HG02852 (cell line): ENCODE results near the gene SLAMF6.
"Not testable (repeated sequence)": the region's sequence is repeated elsewhere in the genome, so short reads cannot be mapped to it uniquely, and the experiment has no call there.

ENCODE experiments used
- ATAC-seq: cut with Tn5 transposase; IDR thresholded peaks from one replicate; pipeline ENCODE4 v1.9.1; 2021; ENCODE audit warnings: mild to moderate bottlenecking, moderate library complexity; ENCODE audit not compliant: unreplicated experiment

Gene SLAMF6

DNA sequence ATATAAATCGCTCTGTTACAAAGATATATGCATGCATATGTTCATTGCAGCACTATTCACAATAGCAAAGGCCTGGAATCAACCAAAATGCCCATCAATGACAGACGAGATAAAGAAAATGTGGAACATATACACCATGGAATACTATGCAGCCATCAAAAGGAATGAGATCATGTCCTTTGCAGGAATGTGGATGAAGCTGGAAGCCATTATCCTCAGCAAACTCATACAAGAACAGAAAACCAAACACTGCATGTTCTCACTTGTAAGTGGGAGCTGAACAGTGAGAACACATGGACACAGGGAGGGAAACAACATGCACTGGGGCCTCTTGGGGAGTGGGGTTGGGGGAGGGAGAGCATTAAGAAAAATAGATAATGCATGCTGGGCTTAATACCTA lies 5.5 kb downstream of the SLAMF6 start:
- ATAC-seq = not testable (repeated sequence)

DNA sequence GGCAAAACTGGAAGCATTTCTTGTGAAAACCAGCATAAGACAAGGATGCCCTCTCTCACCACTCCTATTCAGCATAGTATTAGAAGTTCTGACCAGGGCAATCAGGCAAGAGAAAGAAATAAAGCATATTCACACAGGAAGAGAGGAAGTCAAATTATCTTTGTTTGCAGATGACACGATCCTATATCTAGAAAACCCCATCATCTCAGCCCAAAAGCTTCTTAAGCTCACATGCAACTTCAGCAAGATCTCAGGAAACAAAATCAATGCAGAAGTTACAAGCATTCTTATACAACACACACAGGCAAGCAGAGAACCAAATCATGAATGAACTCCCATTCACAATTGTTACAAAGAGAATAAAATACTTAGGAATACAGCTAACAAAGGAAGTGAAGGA lies 7.1 kb downstream of the SLAMF6 start:
- not testable (repeated sequence) for ATAC-seq

DNA sequence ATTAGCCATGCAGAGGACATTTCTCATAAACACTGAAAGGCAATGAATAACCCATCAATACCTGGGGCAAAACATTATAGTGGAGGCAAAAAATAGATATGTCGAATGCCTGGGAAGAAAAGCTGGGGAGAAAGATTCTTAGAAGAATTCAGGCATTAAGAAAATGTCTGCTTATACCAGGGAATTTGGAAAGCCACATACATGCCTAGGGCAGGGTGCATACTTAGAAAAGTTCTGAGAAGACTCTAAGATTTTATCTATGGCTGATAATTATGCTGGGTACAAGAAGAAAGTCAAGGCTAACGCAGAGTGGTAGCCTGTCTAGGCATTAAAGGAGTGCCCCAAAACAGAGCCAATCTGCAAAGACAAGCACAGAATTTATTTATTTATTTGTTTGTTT lies 18.4 kb downstream of the SLAMF6 start:
- ATAC-seq = no peak

DNA sequence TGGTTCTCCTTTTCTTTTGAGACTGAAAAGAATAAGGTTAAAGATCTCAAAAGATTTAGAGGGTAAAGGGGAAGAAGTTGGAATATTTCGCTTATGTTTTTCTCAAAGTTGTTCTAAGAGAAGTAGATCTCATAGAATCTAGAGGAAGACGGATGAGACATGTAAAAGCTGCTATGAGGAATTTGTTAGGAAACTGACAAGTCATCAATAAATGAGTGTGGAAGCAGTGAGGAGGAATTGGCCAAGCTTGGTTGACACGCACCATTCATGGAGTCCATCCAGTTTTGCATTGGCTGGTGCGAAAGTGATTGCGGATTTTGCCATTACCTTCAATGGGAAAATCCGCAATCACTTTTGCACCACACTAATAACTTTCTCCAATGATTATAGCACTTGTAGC lies 20.0 kb downstream of the SLAMF6 start:
- no peak for ATAC-seq

DNA sequence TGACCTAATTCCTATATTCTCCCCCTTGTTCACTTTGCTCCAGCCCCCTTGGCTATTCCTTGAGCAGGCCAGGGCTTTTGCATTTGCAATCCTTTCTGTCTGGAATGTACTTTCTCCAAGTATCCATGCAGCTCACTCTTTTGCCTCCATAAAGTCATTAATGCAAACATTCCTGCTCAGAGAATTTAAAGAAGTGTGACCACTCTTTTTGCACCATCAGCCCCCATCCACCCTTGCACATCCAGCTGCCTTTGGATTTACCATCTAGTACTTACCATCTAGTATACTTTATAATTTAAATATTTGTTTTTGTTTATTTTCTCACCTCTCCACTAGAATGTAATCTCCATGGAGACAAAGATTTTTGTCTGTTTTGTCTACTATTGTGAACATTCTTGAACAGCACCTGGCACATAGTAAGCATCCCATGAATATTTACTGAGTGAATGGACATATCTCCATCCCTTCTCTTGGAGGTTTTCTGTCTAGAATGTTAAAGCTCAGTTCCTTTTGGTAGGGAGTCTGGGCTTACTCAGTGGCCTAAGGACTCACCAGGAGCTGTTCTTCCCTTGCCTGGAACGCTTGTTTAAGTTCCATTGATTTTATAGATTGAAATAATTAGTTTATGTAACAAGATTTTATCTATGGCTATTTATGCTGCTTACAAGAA lies 22.6 kb downstream of the SLAMF6 start:
- no peak for ATAC-seq

DNA sequence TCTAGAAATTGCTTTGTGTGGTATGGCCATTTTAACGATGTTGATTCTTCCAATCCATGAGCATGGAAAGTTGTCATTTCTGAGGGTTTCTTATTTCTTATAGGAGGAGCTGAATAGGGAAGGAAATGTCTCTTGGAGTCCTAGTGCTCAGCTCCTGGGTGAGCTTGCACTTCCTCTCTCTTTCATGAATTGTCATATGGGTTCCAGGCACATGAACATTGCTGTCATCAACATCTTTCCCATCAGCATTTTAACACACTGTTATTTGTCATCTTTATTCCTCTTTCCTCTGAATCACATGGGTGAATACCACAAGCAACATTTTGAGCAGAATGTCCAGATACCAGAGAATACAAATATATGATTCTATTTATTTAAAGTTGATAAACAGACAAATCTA lies 23.4 kb downstream of the SLAMF6 start:
- ATAC-seq = no peak

DNA sequence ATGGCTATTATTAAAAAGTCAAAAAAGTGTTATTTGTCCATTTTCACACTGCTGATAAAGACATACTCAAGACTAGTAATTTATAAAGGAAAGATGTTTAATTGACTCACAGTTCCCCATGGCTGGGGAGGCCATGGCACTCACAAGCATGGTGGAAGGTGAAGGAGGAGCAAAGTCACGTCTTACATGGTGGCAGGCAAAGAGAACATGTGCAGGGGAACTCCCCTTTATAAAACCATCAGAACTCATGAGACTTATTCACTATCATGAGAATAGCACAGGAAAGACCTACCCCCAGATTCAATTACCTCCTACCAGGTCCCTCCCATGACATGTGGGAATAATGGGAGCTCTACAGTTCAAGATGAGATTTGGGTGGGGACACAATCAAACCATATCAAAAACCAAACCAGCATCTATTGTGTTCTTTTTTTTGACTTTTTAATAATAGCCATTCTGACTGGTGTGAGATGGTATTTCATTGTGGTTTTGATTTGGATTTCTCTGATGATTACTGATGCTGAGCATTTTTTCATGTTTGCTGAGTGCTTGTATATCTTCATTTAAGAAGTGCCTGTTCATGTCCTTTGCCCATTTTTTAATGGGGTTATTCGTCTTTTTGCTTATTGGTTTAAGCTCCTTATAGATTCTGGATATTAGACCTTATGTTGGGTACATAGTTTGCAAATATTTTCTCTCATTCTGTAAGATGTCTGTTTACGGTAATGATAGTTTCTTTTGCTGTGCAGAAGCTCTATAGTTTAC lies 24.6 kb downstream of the SLAMF6 start:
- not testable (repeated sequence) for ATAC-seq

DNA sequence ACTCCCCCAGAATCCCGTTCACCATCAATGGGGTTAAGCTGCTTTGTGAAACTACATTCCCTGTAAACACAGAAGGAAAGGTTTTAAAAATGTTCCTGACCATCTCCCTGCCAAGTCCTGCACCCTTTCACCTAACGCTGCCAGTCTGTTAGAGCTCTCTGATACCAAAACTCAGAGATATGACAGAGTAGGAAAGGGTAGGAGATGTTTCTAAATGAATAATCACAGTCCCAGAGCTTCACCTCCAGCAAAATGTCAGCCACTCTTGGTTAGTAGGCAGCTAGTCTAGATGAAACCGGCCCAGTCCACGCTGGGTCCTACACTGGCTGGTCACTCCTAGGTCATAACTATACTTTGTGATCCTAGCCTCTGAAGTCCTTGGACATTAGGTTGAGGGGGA lies 26.7 kb downstream of the SLAMF6 start:
- no peak for ATAC-seq

DNA sequence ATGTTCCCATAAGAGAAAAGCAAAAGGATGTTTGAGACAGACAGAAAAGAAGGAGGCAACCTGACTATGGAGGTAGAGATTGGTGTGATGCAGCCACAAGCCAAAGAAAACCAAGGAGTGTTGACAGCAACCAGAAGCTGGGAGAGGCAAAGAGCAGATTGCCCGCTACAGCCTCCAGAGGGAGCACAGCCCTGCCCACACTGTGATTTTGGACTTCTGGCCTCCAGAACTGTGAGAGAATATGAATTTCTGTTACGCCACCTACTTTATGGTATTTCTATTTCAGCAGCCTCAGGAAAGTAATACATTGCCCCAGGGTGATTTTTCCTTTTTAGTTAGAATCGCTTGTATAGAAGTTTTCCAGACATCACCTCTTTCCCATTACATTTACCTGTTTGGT lies 28.4 kb downstream of the SLAMF6 start:
- no peak for ATAC-seq

DNA sequence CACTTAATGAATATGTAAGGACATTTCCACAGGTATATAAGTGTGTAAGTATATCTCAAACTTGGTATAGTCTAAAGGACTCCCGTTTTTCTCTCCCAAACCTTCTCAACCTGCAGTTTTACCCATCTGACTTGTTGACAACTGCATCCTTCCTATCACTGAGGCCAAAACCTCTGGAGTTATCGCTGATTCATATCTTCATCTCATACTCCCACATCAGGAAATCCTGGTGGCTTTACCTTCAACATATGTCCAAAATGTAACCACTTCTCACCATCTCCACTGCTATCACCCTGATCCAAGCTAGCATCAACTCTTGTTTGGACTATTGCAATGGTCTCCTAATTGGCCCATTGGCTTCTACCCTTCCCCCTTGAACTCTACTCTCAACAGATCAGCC lies 30.4 kb downstream of the SLAMF6 start:
- ATAC-seq = no peak

DNA sequence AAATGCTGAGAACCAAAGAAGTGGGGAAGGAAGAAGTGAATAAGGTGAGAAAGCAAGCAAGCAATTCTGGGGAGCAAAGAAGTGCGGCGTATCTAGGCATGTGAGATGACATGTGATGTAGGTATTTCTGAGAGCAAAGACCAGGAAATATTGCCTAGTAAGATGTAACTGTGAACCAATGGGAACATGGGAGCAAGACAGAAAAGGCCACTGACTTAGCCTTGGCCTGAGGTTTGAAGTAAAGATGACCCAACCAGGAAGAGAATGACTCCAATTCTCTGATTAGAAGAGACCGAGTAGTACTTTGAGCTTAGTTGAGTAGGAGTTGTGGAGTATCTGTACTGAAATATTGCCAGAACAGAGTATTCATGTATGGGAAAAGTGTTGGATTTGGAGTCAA lies 31.1 kb downstream of the SLAMF6 start:
- no peak for ATAC-seq

DNA sequence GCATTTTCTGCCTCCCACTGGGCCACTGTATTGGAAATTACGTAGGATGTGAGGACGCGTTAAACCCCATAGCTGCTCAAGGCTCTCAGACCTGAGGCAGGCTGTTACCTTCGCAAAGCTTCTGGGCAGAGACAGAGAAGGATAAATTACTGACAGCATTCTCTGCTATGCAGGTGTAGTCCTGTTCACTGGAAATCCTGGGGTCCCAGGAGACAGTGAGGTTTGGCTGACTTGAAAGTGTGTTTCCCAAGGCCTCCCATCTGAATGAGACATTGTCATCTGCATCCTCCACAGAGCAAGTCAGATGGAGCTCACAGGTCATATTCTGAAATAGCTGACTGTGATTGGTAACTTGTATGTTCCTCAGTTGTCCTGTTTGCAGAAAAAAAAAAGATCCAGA lies 32.0 kb downstream of the SLAMF6 start:
- no peak for ATAC-seq

DNA sequence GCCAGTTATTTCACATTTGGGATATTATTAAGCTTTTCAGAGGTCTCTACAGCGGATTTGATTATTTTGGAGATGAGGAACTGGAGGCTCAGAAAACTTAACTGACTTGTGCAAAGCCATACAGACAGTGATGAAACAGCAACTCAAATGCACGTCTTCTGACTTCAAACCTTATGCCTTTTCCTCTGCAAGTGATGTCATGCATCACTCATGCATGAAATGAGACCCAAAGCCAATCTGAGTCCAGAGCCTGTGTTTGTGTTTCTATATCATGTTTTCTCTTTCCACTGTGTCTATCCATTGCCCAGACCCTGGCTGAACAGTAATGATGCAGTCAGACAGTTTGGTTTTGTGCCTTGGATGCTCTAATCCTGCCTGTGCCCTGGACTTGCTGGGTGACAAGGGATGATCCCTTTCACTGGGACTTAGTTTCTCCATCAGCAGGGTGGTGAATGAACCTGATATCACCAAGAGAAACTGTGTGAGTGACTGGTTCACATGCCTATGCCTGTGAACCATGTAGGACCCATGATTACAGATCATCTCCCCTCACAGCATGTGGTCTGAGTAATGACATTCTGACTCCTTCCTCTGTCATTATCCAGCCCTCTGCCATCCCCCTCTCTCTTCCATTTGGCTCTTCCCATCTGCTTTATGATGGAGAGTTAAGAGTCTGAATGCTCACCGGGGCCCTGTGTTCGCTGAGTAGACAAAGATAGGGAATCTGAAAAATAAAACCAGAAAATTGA lies 33.4 kb downstream of the SLAMF6 start:
- no peak for ATAC-seq

DNA sequence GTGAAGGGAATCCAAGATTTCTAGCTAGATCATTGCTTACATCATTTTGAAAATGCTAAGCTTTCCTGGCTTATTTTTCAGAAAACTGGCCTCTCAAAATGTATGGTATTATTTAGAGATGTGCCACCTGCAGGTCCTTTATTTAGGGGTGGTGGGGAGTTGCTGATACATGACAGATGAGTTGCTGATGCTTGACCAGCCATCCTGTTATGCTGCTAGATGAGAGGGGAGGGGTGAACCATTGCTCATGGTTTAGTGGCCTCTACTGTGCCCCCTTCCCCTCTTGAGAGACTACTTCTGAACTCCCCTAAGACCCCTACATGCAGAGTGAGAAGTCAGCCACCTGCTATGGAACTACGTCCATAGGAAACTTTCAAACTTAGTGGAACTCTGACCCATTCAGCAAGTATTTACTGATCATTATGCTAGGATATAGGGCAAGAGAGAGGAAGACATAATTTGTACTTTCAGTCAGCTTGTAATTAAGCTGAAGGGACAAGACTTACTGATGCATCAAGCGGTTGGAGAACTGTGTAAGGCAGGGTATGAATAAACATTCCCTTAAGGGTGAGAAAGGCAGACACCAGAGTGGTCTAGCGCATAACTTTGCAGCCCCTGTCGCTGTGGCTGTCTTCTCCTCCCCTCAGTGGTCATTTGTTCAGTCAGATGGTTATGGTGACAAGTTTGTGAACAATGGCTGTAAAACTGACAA lies 34.6 kb downstream of the SLAMF6 start:
- no peak for ATAC-seq

DNA sequence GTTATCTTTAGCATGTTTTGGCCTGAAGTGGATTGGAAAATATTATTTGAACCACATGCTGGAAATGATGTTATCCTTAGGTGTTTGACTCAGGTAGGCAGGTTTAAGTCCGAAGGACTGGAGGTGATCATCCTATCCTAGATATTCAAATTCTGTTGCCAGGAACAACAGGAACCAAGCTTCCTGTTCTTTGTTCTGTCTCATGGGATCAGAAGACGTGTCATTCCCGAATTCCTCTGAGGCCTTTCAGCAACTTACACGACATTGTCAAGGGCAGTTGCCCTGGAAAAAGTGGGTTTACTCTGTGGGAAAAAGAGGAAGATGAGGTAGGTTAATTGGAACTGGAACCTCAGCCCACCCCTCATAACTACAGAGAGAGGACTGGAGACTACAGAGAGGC lies 36.6 kb downstream of the SLAMF6 start:
- ATAC-seq = no peak

DNA sequence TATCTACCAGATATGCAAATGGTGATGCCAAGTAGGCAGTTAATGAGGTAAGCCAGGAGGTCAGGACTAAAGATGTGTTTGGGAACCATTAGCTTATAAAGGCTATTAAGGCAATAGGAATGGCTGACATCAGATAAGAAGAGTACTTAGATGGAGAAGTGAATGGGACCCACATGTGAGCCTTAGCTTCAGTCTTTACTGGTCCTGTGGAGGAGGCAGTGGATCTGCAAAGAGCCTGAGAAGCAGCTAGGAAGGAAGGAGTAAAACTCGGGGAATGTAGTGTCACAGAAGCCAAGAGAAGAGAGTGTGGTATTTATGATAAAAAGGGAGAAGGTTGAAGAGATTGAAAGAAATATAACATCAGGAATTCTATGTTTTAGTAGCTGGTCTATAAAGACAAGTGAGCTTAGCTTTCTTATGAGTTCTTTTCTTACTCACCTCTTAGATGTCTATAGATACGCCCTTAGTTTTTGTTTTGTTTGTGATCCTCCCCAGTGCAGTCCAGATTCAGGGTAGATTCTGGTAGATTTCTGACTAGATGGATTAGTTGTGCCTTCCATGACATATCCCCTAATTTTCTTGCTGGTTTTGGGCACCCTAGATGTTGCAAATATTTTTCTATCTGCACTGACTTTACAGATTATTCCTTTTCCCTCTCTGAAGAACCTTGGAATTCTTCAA lies 39.4 kb downstream of the SLAMF6 start:
- ATAC-seq = no peak

DNA sequence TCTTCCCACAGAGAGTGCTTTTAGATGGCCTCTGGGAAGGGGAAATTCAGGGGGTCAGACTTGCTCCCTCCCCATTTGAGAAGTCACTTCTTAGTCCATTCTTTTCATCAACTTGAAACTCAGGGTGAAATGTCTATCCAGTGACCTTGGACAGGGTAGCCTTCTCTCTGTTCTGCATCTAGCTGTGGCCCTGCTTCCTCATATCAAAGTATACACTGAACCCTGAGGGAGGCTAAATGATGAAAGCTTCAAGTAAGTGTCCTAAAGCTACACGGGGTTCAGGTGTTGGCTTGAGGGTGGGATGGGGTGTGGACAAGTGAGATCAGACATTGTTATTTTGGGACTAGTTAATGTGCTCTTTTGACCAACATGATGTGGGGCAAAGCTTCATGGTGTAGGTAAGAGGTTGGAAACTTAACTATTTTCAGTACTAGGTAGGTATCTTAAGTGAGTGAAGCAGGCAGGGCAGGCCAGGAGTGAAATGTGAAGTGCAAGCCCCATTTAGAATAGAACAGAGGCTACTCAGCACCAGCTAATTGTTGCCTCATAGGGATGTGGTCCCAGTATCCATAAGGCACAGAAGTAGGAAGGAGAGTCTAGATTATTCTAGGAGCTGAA lies 41.0 kb downstream of the SLAMF6 start:
- ATAC-seq = no peak

DNA sequence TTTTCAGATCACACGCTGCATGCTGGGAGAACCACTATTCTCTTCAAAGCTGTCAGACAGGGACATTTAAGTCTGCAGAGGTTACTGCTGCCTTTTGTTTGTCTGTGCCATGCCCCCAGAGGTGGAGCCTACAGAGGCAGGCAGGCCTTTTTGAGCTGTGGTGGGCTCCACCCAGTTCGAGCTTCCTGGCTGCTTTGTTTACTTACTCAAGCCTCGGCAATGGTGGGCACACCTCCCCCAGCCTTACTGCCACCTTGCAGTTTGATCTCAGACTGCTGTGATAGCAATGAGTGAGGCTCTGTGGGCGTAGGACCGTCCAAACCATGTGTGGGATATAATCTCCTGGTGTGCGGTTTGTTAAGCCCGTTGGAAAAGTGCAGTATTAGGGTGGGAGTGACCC lies 42.3 kb downstream of the SLAMF6 start:
- not testable (repeated sequence) for ATAC-seq

DNA sequence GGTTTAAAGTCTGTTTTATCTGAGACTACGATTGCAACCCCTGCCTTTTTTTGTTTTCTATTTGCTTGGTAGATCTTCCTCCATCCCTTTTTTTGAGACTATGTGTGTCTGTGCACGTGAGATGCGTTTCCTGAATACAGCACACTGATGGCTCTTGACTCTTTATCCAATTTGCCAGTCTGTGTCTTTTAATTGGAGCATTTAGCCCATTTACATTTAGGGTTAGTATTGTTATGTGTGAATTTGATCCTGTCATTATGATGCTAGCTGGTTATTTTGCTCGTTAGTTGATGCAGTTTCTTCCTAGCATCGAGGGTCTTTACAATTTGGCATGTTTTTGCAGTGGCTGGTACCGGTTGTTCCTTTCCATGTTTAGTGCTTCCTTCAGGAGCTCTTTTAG lies 44.0 kb downstream of the SLAMF6 start:
- ATAC-seq = not testable (repeated sequence)
